HG03520 (cell line): ENCODE data around the gene BTBD1.

ENCODE experiments used
- ATAC-seq: cut with Tn5 transposase; IDR thresholded peaks from one replicate; pipeline ENCODE4 v1.9.1; 2021; ENCODE audit warnings: mild to moderate bottlenecking, moderate library complexity; ENCODE audit not compliant: unreplicated experiment

Gene BTBD1

DNA sequence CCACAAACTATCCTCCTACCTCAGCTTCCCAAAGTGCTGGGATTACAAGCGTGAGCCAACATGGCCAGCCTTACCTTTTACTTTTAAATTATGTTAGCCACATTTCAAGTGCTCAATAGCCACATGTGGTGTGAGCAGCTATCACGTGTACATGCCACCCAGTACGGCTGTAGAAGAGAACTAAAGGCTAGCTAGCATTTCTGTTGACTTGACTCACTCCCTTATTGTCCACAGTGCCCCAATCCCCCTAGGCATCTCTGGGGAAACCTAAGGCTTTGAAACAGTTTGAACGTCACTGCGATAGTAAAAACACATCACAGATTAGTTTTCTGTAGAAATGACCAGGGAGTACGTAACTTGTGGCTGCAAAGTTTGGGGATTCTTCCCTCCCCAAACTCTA lies 67.6 kb downstream of the BTBD1 start:
- ATAC-seq = no peak

DNA sequence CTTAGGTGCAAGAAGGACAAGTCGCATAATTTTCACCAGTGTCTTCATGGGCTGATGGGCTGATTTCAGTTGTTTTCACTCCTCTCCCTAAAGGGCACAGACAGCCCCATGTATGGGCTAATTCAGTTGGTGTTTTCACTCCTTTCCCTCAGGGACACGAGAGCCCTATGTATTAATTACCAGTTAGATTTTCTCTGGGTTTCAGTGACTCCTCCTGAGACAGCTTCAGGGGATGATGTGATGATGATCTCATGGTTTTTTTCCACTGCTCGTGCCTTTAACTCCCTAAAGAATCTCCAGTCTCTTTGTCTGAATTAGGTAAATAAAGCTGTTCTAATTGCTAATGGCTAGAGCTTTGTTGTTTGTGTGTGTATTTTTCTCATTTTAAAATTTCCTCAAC lies 71.1 kb downstream of the BTBD1 start:
- ATAC-seq = no peak

DNA sequence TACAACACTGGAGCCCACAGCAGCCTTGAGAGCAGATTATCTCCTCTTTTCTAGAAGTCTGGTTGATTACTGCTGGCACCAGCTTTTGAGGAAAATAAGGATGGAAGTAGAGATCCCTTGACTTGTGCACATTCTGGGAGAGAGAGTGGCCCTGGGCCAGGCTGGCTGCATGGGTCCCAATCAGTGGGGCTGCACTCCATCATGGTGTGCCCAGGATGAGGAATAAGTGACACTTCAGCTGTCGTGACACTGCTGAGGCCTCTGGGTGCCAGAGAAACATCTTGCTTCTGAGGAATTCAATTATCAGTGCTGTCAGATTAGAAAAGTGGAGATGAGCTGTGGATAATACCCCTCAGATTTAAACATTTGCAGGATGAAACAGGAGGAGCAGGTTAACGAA lies 72.0 kb downstream of the BTBD1 start:
- ATAC-seq = no peak

DNA sequence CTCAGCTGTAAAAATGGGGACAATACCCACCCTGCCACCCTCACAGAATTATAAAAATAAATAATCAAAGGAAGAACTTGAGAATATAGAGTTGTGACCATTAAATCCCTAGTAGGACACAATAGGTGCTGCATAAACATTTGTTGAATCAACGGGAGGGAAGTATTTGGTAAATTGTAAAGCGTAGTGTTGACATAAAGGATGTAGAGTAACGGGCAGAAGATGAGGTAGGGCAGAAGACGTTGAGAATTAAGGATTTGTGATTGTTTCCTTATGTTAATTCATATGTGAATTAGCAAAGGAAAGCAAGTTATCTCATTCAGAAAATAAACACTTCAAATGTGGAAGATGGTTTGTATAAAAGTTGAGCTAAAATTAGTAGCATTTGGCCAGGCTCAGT lies 73.9 kb downstream of the BTBD1 start:
- ATAC-seq = no peak

DNA sequence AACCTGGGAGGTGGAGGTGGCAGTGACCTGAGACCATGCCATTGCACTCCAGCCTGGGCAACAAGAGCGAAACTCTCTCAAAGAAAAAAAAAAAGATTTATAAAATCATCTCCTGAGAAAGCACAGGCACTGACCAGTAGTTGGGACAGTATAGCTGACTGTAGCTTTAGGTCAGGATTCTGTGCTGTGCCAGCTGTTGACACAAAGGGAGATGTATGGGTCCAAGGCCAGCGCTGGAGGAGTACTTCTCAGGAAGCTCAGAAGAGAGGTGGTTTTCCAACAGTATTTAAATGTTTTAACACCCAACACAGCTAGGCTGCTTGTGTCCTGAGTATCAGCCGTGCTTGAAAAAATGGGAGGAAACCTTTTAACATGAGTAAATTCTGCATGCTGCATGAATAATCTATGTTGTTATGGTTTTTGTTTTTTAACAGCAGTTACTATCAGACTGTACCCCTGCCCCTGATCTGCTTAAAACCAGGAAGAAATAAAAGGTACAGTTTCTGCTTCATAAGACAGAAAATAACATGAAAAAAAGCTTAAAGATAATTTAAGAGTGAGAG lies 74.5 kb downstream of the BTBD1 start:
- ATAC-seq = no peak

DNA sequence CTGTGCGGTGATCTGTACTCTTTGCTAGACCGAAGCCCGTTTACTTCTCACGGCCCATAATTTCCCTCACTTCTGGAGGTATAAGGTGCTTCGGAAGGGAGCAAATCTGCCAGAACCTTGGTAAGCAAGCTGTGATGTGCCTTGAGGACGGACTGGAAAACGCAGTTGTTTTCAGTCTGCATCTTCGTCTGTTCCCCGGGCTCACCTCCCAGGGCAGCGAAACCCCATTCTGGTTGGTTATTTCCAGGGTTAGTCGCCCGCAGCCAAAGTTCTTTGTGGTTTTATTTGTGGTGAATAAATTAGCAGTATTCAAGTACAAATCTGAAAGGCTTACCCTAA lies 80.6 kb downstream of the BTBD1 start:
- peak; percentile 22 for ATAC-seq

DNA sequence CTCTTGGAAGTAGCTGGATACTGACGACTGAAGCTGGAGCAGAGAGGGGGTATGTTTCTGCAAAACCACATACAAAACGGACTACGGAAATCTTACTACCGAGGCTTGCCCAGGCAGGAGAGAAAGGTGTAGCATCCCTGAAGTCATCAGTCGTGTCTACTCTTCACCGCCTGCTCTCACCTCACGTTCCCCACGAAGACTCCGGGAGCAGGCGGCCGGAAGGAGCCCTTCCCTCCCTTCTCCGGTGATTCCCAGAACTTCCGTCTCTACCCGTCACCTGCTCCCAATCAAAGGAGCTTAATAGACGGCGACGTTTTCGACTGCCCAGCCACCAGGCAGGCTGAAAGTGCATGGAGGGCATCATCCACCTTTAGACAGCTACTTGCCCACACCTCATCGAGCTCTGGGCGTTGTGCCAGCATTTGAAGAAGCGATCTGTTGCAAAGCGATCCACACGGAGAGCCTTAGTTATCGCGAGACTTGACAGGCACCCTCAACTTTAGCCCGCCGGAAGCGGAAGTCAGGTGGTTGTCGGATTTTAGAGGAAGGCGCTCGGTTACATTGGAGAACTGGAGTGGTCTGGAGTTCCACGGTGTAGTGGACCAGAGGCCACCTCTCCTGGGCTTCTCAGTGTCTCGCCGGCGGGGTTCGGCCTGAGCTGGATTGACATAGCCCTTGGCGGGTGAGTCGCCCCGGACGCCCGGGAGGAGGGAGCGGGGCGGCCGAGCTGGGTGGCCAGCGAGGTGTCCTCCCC lies 81.2 kb downstream of the BTBD1 start, which contains the start of gene RAMAC:
Gene RAMAC, plus strand, starts transcription at position 523 of the 754 bp plus-strand sequence. CDS start 2,809 bp downstream, outside the sequence.
- ATAC-seq = peak; percentile 89

DNA sequence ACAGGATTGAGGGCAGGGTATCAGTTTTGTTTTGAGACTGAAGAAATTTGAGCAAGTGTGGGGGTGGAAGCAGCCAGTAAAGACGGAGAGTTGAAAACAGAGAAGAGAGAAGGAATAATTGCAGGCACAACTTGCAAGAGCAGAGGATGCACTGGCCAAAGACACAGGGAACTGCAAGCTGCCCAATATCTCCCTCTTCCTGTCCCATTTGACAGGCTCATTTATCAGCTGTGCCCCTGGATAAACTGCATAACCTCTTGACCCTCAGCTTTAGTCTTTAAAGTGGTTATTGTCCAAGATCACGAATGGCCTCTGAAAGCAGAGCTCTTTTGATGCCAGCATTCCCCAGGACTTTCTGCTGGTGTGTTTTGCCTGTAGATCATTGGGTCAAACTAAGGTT lies 86.1 kb downstream of the BTBD1 start:
- ATAC-seq = no peak

DNA sequence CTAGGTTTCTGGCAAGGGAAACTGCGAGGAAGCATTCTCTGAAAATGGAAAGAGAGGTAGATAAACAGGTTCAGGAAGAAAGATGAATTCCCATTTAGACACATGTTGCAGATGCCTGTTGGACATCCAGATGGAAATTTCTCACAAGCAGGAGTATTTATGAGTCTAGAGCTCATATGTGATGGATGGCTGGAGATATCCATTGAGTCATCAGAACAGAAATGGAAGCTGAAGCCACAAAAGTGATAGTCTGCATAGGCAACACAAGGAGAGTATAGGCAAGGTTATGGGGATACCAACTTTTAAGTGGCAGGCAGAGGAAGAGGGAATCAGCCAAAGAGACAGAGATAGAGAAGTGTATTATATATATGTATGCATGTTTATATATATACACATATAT lies 87.3 kb downstream of the BTBD1 start:
- no peak for ATAC-seq

DNA sequence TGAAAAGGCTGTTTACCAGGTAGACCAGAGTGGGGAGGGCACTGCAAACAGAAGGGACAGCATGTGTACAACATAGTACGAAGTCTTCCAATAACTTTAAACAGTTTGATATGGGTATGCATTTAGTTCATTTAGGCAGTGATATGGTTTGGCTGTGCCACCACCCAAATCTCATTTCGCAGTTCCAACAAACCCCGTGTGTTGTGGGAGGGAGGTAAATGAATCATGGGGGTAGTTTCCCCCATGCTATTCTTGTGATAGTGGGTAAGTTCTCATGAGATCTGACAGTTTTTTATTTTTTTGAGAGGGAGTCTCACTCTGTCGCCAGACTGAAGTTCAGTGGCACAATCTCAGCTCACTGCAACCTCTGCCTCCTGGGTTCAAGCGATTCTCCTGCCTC lies 88.6 kb downstream of the BTBD1 start:
- no peak for ATAC-seq

DNA sequence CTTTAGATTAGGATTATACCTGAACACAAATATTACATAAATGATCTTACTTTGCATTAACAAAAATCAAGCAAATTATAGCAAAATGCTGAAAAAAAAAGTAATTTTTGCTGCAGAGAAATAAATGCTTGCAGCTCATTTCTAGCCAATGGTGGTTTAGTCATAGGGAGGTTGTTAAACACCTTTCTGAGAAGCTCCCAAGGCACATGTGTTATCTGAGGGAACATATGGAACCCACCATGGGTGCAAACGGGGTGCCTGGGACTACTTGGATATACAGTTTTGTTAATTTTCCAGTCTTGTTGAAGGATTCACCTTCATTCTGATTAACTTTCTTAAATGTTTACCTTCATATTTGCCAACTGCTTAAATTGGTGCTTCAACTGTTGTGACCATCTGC lies 90.0 kb downstream of the BTBD1 start:
- ATAC-seq = no peak

DNA sequence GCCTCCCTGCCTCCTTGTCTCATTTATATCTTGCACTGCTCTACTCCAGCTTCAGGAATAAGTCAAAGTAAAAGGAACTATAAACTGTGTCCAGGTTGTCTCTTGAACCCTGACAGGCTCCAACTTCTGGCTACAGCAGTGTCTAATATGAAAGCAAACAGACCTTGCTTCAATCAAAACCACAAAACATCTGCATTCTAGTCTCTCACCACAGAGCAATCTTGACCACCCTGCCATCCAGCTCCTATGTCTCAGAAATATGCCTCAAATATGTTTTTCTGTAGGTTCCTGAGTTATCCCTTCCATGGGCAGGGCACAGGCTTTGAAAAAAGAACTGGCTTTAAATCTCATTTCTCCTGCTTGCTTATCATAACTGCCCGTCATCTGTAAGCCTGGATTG lies 94.1 kb downstream of the BTBD1 start:
- no peak for ATAC-seq

DNA sequence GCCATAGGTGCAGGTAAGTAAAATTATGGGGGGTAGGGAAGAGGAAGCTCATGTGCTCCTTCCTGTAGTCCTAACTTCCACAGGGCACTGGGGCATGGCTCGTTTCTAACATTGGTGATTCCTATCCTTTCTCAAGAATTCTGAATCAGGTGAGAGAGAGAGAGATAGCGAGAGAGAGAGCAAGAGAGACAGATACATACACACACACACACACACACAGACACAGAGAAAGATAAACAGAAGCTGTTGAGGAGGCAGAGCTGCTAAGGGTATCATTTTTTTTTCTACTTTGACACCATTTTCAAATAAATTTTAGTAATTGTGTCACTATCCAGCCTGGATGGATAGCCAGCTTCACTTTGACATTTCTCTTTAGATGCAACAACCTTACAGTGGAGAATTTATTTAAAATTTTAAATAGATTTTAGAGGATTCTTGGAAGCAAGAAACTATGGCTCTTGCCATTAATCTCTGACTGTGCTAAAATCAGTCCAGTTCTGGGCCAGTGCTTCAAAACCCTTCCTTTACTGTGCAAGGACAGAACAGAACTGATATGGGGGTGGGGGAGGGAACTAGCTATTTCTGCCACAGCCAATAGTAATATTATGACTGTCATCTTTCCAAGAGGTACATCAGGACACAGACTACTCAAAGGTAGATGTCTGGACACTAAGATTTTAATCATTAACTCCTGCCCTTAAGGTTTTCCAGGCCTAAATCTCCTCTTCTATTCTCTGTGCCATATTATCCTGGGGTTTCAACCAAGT lies 95.7 kb downstream of the BTBD1 start:
- no peak for ATAC-seq

DNA sequence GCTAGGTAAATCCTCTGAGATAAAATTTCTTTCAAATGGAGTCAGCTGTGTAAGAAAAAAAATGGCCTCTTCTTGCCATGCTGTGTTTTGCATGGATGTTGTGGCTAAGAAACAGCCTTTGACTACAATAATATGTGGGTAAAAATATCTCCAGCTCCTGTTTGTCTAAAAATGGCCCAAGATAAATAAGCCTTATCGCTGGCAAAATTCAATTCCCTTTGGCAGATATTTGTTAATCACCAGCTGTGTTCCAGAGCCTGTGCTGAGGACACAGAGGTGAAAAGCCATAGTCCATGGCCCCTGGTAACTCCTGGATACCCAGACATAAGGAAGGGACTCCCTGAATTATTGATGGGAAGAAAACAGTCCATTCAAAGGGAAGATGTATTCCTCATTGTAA lies 96.4 kb downstream of the BTBD1 start:
- no peak for ATAC-seq

DNA sequence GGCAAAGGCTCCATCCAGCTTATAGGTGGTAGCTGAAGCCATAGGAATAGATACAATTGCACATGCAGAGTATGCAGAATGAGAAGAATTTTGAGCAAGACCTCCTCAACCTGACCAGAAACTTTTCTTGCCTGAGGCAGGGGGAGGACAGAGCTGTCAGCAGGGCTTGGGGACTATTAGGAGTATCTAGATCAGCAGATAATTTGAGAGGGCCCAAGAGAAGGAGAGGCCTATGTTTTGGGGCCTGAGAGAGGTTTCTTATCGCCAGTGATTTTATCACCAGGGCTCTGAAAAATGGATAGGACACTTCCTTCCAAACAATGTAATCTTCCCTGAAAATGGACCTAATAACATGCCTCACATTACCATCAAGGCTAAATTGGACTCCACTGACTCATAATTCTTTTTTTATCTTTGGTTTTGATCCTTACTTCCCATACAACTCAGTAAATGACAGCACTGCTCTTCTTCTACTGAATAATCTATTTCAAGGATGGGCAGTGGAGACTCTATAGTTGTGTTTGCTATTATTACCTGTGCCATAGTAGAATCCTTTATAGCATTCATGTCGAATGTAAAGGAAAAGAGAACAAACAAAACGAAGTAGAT lies 96.9 kb downstream of the BTBD1 start:
- ATAC-seq = no peak

DNA sequence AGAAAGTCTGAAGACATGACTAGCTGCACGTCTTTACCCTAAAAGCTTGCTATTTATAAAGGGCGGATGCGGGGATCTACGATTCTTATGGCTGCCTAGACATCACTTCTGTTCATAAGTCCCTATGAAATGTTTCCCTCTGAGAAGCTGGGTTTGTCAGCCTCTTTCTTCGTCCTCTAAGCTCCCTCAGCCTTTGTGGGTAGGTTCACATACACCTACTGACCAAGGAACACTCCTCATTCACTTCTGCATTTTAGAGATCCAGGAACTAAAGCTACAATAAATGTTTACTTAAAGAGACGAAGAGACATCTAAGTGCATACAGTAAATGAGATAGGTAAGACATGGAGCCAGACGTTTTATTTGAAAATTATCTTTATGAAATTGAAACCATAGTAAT lies 97.7 kb downstream of the BTBD1 start:
- no peak for ATAC-seq

DNA sequence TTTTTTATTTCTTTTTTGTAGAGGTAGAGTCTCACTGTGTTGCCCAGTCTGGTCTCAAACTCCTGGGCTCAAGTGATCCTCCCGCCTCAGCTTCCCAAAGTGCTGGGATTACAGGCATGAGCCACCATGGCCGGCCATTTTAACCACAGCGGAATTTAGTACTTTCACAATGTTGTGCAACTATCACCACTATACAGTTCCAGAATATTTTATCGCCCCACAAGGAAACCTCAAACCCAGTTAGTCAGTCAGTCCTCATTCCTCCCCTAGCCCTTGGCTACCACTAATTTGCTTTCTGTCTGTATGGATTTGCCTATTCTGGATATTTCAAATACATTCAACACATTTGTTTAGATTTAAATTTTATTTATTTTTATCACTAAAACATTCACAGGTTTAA lies 99.0 kb downstream of the BTBD1 start:
- no peak for ATAC-seq

DNA sequence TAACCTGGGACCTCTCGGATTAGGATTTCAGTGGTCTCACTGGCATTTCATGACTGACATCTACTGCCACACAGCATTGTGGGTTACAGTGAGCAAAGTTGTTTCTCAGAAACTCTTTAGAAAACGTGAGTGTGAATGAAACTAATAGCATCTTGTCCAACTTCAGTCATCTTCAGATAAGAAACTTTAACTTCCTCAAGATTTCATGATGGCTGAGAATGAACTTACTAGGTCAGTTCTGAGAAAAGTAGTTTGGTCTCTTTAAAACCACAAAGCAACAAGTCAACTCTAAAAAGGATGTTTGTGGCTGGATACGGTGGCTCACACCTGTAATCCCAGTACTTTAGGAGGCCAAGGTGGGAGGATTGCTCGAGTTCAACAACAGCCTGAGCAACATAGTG lies 100.4 kb downstream of the BTBD1 start:
- ATAC-seq = peak; percentile 82
